GM12878 (cell line): ENCODE data around the gene ZNF646. TPM values are rescaled to one million over a fixed set of nuclear protein-coding genes. Genes with fewer than 3 reads are reported as not detected.

ENCODE experiments used
- ASH2L ChIP-seq: fragments of 300-600, 200-600 bp; sonication (generic); IDR thresholded peaks from 2 replicates; pipeline ENCODE4 v1.6.1; 2017; ENCODE audit warnings: low read depth, mild to moderate bottlenecking, borderline replicate concordance
- CHD1 ChIP-seq: IDR thresholded peaks from 2 replicates; pipeline ENCODE4 v1.6.1; 2012; ENCODE audit warnings: low read depth, low read length, improper control_type of control experiment
- FOS ChIP-seq: IDR thresholded peaks from 3 replicates; pipeline ENCODE4 v1.6.1; 2011; ENCODE audit warnings: borderline replicate concordance; ENCODE audit not compliant: insufficient read length; ENCODE audit errors: extremely low read depth
- HDAC6 ChIP-seq: fragments of 200-600 bp; sonication (generic); IDR thresholded peaks from one replicate; pipeline ENCODE4 v1.8.0; 2017; ENCODE audit warnings: antibody characterized with exemption; ENCODE audit not compliant: unreplicated experiment
- IKZF2 ChIP-seq, 2 experiments: fragments of 450-650 bp; IDR thresholded peaks; 2 replicates each; pipeline ENCODE4 v1.6.1; 2017; ENCODE audit warnings: mild to moderate bottlenecking in 2 of 2, moderate library complexity in 2 of 2
- IRF4 ChIP-seq: IDR thresholded peaks from 2 replicates; pipeline ENCODE4 v1.6.1; 2011; ENCODE audit warnings: low read depth, low read length
- JUNB ChIP-seq: IDR thresholded peaks from 2 replicates; pipeline ENCODE4 v1.6.1; 2016; ENCODE audit warnings: antibody characterized with exemption, mild to moderate bottlenecking
- MTA3 ChIP-seq: IDR thresholded peaks from 2 replicates; pipeline ENCODE4 v1.6.1; 2012; ENCODE audit warnings: low read length, inconsistent platforms, borderline replicate concordance
- NR2C1 ChIP-seq: fragments of 450-650 bp; IDR thresholded peaks from 2 replicates; pipeline ENCODE4 v1.6.1; 2017; ENCODE audit warnings: antibody characterized with exemption, mild to moderate bottlenecking, moderate library complexity
- POLR2A ChIP-seq: IDR thresholded peaks from 2 replicates; pipeline ENCODE4 v1.6.1; 2011; ENCODE audit warnings: low read depth, mild to moderate bottlenecking, low read length
- RAD21 ChIP-seq: IDR thresholded peaks from 2 replicates; pipeline ENCODE4 v1.6.1; 2011; ENCODE audit warnings: mild to moderate bottlenecking, low read depth, low read length, moderate library complexity; ENCODE audit not compliant: insufficient read depth
- SMARCA5 ChIP-seq: fragments of 450-650 bp; IDR thresholded peaks from 2 replicates; pipeline ENCODE4 v1.6.1; 2017; ENCODE audit warnings: mild to moderate bottlenecking
- SMC3 ChIP-seq: IDR thresholded peaks from 2 replicates; pipeline ENCODE4 v1.6.1; 2011; ENCODE audit warnings: low read length, improper control_type of control experiment, borderline replicate concordance
- SP1 ChIP-seq: IDR thresholded peaks from one replicate; pipeline ENCODE4 v1.6.1; 2011; ENCODE audit warnings: low read depth, low read length
- ZNF384 ChIP-seq: IDR thresholded peaks from 2 replicates; pipeline ENCODE4 v1.6.1; 2012; ENCODE audit warnings: low read depth, mild to moderate bottlenecking, low read length, improper control_type of control experiment, borderline replicate concordance
- ZNF687 ChIP-seq: fragments of 450-650 bp; IDR thresholded peaks from 2 replicates; pipeline ENCODE4 v1.6.1; 2017; ENCODE audit warnings: mild to moderate bottlenecking, moderate library complexity
- polyA plus RNA-seq, 11 experiments: library from polyadenylated mRNA; depleted of rRNA in 4 of 11; unstranded in 6 of 11; stranded (reverse) in 5 of 11; fragments of >200 nt; fragmentation: Nextera tagmentation in 4 of 11; fragmentation: Illumina TruSeq in 1 of 11; extraction: Ambion mirVana in 4 of 11; extraction: Trizol in 1 of 11; gene quantifications; 1 replicate in 1 of 11; 2 replicates in 10 of 11; pipeline versions ENCODE4 v1.2.1 to v1.2.3, GENCODE V29; 2011 to 2016; ENCODE audit warnings: inconsistent platforms in 2 of 11, missing spikeins in 2 of 11, low read depth in 1 of 11
- total RNA-seq, 4 experiments: library from RNA; depleted of rRNA in 3 of 4; stranded (reverse); fragments of >200 nt in 3 of 4; fragmentation: Illumina TruSeq in 1 of 4; extraction: Trizol in 1 of 4; gene quantifications; 2 replicates each; pipeline versions ENCODE4 v1.2.1 to v1.2.3, GENCODE V29; 2013 to 2021
- TF ChIP-seq, protein P1 (sequence below): fragments of 450-650 bp; IDR thresholded peaks from 2 replicates; pipeline ENCODE4 v1.6.1; 2017; ENCODE audit warnings: mild to moderate bottlenecking, moderate library complexity
- TF ChIP-seq, protein P2 (sequence below): fragments of 450-650 bp; IDR thresholded peaks from 2 replicates; pipeline ENCODE4 v1.6.1; 2016; ENCODE audit warnings: mild to moderate bottlenecking
- TF ChIP-seq, protein P3 (sequence below): IDR thresholded peaks from 2 replicates; pipeline ENCODE4 v1.6.1; 2012; ENCODE audit warnings: low read depth, low read length, improper control_type of control experiment

ZNF646 gene
- total and polyA plus RNA-seq, 10 of the 15 experiments (the other 5 are each of a cell fraction or from before 2014, with no cell fraction given), result 0.10 to 21.8 (median 6.4) TPM

- TF ChIP-seq ZNF687 (peak; percentile 68), SP1 (peak; percentile 30), SMARCA5 (peak; percentile 52; the same call in 1 of the 2 replicates), RAD21 (peak; percentile 42), SMC3 (peak; percentile 35; the same call in 1 of the 2 replicates), JUNB (no peak), IKZF2 (IDR thresholded peaks at IDR 0.05) (0 out of 4 replicates have a peak, but pooled peaks of 1 of the 2 experiments have one; percentile 32), ZNF384 (peak; percentile 50; the same call in 1 of the 2 replicates), POLR2A (peak; percentile 79), IRF4 (no peak), FOS (no peak), NR2C1 (peak; percentile 48; the same call in 1 of the 2 replicates), HDAC6 (no peak), CHD1 (no peak), MTA3 (no peak), ASH2L (no peak)
- TF ChIP-seq, protein P1, sequence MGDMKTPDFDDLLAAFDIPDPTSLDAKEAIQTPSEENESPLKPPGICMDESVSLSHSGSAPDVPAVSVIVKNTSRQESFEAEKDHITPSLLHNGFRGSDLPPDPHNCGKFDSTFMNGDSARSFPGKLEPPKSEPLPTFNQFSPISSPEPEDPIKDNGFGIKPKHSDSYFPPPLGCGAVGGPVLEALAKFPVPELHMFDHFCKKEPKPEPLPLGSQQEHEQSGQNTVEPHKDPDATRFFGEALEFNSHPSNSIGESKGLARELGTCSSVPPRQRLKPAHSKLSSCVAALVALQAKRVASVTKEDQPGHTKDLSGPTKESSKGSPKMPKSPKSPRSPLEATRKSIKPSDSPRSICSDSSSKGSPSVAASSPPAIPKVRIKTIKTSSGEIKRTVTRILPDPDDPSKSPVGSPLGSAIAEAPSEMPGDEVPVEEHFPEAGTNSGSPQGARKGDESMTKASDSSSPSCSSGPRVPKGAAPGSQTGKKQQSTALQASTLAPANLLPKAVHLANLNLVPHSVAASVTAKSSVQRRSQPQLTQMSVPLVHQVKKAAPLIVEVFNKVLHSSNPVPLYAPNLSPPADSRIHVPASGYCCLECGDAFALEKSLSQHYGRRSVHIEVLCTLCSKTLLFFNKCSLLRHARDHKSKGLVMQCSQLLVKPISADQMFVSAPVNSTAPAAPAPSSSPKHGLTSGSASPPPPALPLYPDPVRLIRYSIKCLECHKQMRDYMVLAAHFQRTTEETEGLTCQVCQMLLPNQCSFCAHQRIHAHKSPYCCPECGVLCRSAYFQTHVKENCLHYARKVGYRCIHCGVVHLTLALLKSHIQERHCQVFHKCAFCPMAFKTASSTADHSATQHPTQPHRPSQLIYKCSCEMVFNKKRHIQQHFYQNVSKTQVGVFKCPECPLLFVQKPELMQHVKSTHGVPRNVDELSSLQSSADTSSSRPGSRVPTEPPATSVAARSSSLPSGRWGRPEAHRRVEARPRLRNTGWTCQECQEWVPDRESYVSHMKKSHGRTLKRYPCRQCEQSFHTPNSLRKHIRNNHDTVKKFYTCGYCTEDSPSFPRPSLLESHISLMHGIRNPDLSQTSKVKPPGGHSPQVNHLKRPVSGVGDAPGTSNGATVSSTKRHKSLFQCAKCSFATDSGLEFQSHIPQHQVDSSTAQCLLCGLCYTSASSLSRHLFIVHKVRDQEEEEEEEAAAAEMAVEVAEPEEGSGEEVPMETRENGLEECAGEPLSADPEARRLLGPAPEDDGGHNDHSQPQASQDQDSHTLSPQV, result peak; percentile 33; the same call in 1 of the 2 replicates
- TF ChIP-seq, protein P2, sequence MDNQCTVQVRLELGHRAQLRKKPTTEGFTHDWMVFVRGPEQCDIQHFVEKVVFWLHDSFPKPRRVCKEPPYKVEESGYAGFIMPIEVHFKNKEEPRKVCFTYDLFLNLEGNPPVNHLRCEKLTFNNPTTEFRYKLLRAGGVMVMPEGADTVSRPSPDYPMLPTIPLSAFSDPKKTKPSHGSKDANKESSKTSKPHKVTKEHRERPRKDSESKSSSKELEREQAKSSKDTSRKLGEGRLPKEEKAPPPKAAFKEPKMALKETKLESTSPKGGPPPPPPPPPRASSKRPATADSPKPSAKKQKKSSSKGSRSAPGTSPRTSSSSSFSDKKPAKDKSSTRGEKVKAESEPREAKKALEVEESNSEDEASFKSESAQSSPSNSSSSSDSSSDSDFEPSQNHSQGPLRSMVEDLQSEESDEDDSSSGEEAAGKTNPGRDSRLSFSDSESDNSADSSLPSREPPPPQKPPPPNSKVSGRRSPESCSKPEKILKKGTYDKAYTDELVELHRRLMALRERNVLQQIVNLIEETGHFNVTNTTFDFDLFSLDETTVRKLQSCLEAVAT, result peak; percentile 87
- TF ChIP-seq, protein P3, sequence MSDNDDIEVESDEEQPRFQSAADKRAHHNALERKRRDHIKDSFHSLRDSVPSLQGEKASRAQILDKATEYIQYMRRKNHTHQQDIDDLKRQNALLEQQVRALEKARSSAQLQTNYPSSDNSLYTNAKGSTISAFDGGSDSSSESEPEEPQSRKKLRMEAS, result peak; percentile 51
Measured at GRCh38 chr16:31105677-31106213, 31.5 kb downstream of the ZNF646 start (continued).
